Measurements from ENCODE around the gene RAI1.

GRCh38 chr17:17719966-17720543, 38.8 kb downstream of the RAI1 start:
- TF ChIP-seq SNAI2 (CRISPR knock-in tag; IDR thresholded peaks at IDR 0.05), result no peak
- TF ChIP-seq OSR1 (CRISPR knock-in tag; IDR thresholded peaks at IDR 0.05), result no peak

Measured in SK-N-SH treated with all-trans-retinoic acid at 6 μM for 48 hours (cell line).